Chondrocyte (in vitro differentiated cells): ENCODE results near the gene BRICD5. TPM values are rescaled to one million over a fixed set of nuclear protein-coding genes. Genes with fewer than 3 reads are reported as not detected.
A peak's percentile ranks its signal among the peaks of the same experiment; 100 is the strongest.

Experiments used
- DNase-seq: peaks from one replicate; pipeline ENCODE4 v3.0.0; 2021; ENCODE audit warnings: mixed read lengths, low spot score
- H3K27ac Mint-ChIP-seq: one replicate; pipeline ENCODE4 v1.8.0; 2021; ENCODE audit warnings: mild to moderate bottlenecking, moderate library complexity, mixed read lengths; ENCODE audit not compliant: unreplicated experiment
- H3K27me3 Mint-ChIP-seq: 2 replicates; pipeline ENCODE4 v1.8.0; 2021; ENCODE audit warnings: low read depth, mixed read lengths
- H3K36me3 Mint-ChIP-seq: 2 replicates; pipeline ENCODE4 v1.8.0; 2021; ENCODE audit warnings: low read depth, mixed read lengths
- H3K4me1 Mint-ChIP-seq: 2 replicates; pipeline ENCODE4 v1.8.0; 2021; ENCODE audit warnings: low read depth, mild to moderate bottlenecking, mixed read lengths
- H3K4me3 Mint-ChIP-seq: one replicate; pipeline ENCODE4 v1.8.0; 2021; ENCODE audit warnings: mild to moderate bottlenecking, moderate library complexity, mixed read lengths; ENCODE audit not compliant: unreplicated experiment
- H3K9me3 Mint-ChIP-seq: 2 replicates; pipeline ENCODE4 v1.8.0; 2021; ENCODE audit warnings: low read depth, mixed read lengths
- CTCF ChIP-seq: fragments of 200-600 bp; sonication (generic); IDR thresholded peaks from 2 replicates; pipeline ENCODE4 v1.5.0; 2021; ENCODE audit warnings: antibody characterized with exemption, mild to moderate bottlenecking, moderate library complexity
- total RNA-seq: library from RNA; stranded (reverse); gene quantifications from 3 replicates; pipeline ENCODE4 v1.2.1, GENCODE V29; 2021

Gene BRICD5
- total RNA-seq, 1 donor from 2014 or later = 5.4 TPM

GRCh38 chr16:2212362-2213324 is 2.0 kb upstream of the BRICD5 start:
- Mint-ChIP-seq H3K9me3 (no peaks in the 10 kb centered on the region), H3K4me3 (peak overlapping the region; percentile 72), H3K27ac (peak overlapping the region; percentile 52), H3K4me1 (peaks cover 27% of the 10 kb centered on the region), H3K27me3 (no peaks in the 10 kb centered on the region), H3K36me3 (peaks cover 4% of the 10 kb centered on the region)
- no peak for DNase-seq
- no peak for TF ChIP-seq CTCF

- DNase-seq = no peak
- TF ChIP-seq CTCF = no peak
- H3K9me3 Mint-ChIP-seq = no peaks in the 10 kb centered on the region
- no peak overlapping the region for H3K4me3 Mint-ChIP-seq
- H3K4me1 Mint-ChIP-seq = peaks cover 31% of the 10 kb centered on the region
- no peaks in the 10 kb centered on the region for H3K27me3 Mint-ChIP-seq
- peaks cover 7% of the 10 kb centered on the region for H3K36me3 Mint-ChIP-seq
- no peak overlapping the region for H3K27ac Mint-ChIP-seq
Observed at GRCh38 chr16:2211923-2212347, 1.3 kb upstream of the BRICD5 start.

GRCh38 chr16:2210009-2210332 is 692 bp downstream of the BRICD5 start:
- peaks cover 7% of the 10 kb centered on the region for H3K36me3 Mint-ChIP-seq
- H3K4me1 Mint-ChIP-seq = peaks cover 36% of the 10 kb centered on the region
- no peaks in the 10 kb centered on the region for H3K9me3 Mint-ChIP-seq
- H3K27me3 Mint-ChIP-seq = no peaks in the 10 kb centered on the region
- H3K4me3 Mint-ChIP-seq = no peak overlapping the region
- TF ChIP-seq CTCF = no peak
- H3K27ac Mint-ChIP-seq = no peak overlapping the region
- no peak for DNase-seq

- H3K27ac Mint-ChIP-seq = no peak overlapping the region
Observed at GRCh38 chr16:2209258-2210008, 1.2 kb downstream of the BRICD5 start.

More at GRCh38 chr16:2209258-2210008, 1.2 kb downstream of the BRICD5 start:
- H3K27me3 Mint-ChIP-seq = no peaks in the 10 kb centered on the region
- H3K9me3 Mint-ChIP-seq = no peaks in the 10 kb centered on the region
- no peak for TF ChIP-seq CTCF
- H3K4me1 Mint-ChIP-seq = peaks cover 40% of the 10 kb centered on the region
- no peak for DNase-seq
- H3K36me3 Mint-ChIP-seq = peaks cover 7% of the 10 kb centered on the region
- H3K4me3 Mint-ChIP-seq = no peak overlapping the region
